SH-SY5Y (cell line): ENCODE measurements around the gene FGGY.

Experiments used
- GATA2 ChIP-seq: IDR thresholded peaks from 2 replicates; pipeline ENCODE4 v1.6.1; 2011; ENCODE audit warnings: mild to moderate bottlenecking, low read depth, low read length
- GATA3 ChIP-seq: IDR thresholded peaks from 2 replicates; pipeline ENCODE4 v1.6.1; 2011; ENCODE audit warnings: low read depth, mild to moderate bottlenecking, low read length, moderate library complexity

DNA sequence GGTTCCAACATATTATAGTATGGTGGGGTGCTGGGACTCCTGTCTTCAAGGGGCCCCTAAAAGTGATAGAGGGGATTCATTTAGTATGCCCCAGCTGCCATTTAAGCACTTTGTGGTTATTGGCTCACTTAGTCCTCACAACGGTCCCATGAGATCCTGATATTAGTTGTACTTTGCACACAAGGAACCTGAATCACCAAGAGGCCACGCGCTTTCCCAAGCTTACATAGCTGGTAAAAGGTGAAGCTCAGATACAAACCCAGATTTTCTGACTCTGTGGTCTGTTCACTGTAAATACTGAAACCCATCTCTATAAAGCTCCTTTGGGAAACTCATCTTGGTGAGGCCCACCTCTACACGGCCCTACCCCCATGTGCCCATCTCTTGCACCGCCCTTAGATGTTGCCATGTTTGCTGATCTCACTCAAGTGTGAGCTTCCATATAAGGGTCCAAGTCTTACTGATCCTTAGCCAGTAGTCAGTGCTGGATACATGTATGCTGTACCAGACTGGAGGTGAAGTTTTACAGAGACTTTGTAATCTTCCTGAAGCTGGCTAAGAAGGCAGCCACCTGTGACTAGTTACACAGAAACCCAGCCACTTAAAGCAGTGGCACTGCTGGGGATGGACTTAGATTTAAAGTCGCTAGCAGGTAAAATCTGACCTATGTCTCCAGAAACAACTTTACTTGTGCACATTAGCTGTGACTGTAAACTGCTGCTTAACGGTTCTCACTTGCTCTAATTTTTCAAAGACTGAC lies 393.5 kb downstream of the FGGY start:
- TF ChIP-seq GATA2 = no peak
- TF ChIP-seq GATA3 = no peak
